GM21447 (cell line): ENCODE results near the gene PDCD7.
"Not testable (repeated sequence)": the region's sequence is repeated elsewhere in the genome, so short reads cannot be mapped to it uniquely, and the experiment has no call there.

Source experiments
- ATAC-seq: cut with Tn5 transposase; IDR thresholded peaks from one replicate; pipeline ENCODE4 v1.9.1; 2021; ENCODE audit not compliant: unreplicated experiment

PDCD7 gene

GRCh38 chr15:65132878-65133547, 595 bp downstream of the PDCD7 start:
- ATAC-seq, result no peak

GRCh38 chr15:65130941-65131340, 2.7 kb downstream of the PDCD7 start:
- no peak for ATAC-seq

- no peak for ATAC-seq
These were observed 18.1 kb downstream of the PDCD7 start for GRCh38 chr15:65115542-65115941.

- ATAC-seq, result no peak
These were observed 18.5 kb downstream of the PDCD7 start, which contains the start of gene UBAP1L for GRCh38 chr15:65115086-65115485. Gene UBAP1L, minus strand, starts transcription at chr15:65115200. Its CDS starts 8,985 bp downstream, at chr15:65106215.

- no peak for ATAC-seq
These were observed 22.8 kb downstream of the PDCD7 start for GRCh38 chr15:65110676-65111292.

GRCh38 chr15:65106011-65106590, 27.5 kb downstream of the PDCD7 start:
- ATAC-seq, result no peak

GRCh38 chr15:65105038-65105437, 28.6 kb downstream of the PDCD7 start:
- no peak for ATAC-seq

GRCh38 chr15:65102912-65103311, 30.7 kb downstream of the PDCD7 start:
- no peak for ATAC-seq

GRCh38 chr15:65101891-65102708, 31.5 kb downstream of the PDCD7 start:
- no peak for ATAC-seq

- no peak for ATAC-seq
These were observed 32.2 kb downstream of the PDCD7 start for GRCh38 chr15:65101411-65101890.

- no peak for ATAC-seq
These were observed 33.2 kb downstream of the PDCD7 start for GRCh38 chr15:65100442-65100841.

- not testable (repeated sequence) for ATAC-seq
These were observed 33.8 kb downstream of the PDCD7 start for GRCh38 chr15:65099801-65100200.

- no peak for ATAC-seq
These were observed 34.3 kb downstream of the PDCD7 start for GRCh38 chr15:65099336-65099735.

GRCh38 chr15:65097651-65098263, 35.9 kb downstream of the PDCD7 start:
- ATAC-seq, result no peak

GRCh38 chr15:65096481-65097385, 36.9 kb downstream of the PDCD7 start:
- ATAC-seq, result no peak

GRCh38 chr15:65095747-65096104, 37.9 kb downstream of the PDCD7 start:
- no peak for ATAC-seq

- ATAC-seq, result no peak
These were observed 38.4 kb downstream of the PDCD7 start for GRCh38 chr15:65095011-65095746.

- no peak for ATAC-seq
These were observed 39.2 kb downstream of the PDCD7 start for GRCh38 chr15:65094294-65094995.

GRCh38 chr15:65093793-65094170, 39.8 kb downstream of the PDCD7 start:
- ATAC-seq, result not testable (repeated sequence)
